ENCODE measurements around the gene TMEM204. TPM values are rescaled to one million over a fixed set of nuclear protein-coding genes. Genes with fewer than 3 reads are reported as not detected.

Gene TMEM204
- total RNA-seq, result 3.7 TPM

DNA sequence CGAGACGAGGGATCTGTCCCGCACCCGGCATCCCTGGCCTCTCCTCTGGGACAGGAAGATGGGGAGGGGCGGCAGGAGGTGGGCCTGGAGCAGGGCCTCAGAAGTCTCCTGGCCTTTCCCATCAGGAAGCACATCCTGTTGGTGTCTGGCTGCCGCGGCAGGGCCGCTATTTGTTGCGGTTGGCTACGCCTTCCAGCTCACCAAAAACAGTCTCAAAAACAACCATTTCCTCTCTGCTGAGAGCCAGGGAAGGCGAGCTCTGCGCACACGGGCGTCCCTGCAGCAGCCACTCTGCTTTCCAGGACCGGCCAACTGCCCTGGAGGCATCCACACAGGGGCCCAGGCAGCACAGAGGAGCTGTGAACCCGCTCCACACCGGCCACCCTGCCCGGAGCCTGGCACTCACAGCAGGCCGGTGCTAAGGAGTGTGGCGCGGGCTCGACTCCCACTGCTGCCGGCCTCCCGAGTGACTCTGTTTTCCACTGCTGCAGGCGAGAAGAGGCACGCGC is at the start of gene TMEM204:
Gene TMEM204 (plus strand): TSS at position 224 of the 509 bp plus-strand sequence. CDS start 610 bp downstream, outside the sequence.
- FAIRE-seq, result no peak
- DNase-seq (ENCODE audit: low spot score in 2 of 2), result no peak

DNA sequence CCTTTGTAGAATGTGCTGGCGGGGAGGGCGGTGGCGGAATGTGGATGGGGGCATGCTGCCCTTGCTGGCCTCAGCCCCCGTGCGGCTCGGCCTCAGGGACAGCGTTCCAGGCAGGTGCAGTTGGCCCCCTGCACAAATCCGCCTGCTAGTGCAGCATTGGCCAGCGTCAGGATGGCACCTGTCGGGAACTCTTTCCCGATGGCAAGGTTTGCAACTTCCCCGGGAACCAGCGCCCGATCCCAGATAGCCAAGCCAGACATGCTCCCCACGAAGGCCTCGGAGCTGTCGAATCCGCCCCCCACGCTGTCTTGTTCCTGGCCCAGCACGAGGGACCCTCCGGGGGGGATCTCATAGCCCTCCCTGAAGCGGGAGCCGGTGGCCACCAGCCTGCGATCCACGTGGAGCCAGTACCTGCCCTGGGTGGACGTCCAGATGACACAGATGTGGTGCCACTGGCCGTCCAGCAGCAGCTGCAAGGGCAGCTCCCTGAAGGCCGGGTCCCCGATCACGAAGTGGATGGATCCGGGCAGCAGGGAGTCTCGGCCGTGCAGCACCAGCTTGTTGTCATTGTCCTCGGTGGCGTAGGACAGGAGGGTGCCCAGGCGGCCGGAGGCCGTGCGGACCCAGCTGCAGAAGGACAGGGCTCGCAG is 47.5 kb upstream of the TMEM204 start:
- DNase-seq (ENCODE audit: low spot score in 2 of 2) (no peak), FAIRE-seq (no peak)

DNA sequence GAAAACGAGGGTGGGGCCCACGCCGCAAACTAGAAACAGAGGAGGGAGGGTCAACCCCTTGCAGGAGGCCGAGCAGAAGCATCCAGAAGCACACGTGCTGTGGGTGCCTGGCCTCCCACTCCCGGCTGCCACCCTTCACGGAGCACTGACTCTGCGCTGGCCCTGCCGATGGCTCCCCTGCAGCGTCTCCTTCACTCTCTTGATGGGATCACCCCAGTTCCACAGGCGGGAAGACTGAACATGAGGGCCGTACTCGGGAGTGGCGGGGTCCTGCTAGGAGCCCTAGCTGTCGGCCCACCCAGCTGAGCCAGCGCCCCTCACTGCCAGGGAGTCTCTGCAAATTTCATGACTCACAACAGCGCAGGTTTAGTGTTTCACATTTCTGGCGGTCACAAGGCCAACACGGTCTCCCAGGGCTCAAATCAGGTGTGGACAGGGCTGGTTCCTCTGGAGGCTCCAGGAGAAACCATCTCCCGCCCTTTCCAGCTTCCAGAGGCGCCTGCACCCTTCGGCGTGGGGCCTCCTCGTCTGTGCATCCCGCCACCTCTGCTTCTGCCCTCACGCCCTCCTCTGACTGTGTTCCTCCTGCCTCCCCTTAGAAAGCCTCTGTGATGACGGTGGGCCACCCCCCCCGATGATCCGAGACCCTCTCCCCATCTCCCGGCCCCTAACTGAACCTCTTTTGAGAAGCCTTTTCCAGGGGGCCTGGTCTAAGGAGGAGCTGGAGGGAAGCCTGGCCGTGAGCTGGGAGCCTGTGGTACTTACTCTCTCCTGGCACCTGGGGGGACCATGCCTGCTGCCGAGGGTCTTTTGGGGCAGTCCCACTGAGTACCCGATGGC is 46.7 kb upstream of the TMEM204 start:
- DNase-seq (ENCODE audit: low spot score in 2 of 2), result no peak
- FAIRE-seq, result no peak

DNA sequence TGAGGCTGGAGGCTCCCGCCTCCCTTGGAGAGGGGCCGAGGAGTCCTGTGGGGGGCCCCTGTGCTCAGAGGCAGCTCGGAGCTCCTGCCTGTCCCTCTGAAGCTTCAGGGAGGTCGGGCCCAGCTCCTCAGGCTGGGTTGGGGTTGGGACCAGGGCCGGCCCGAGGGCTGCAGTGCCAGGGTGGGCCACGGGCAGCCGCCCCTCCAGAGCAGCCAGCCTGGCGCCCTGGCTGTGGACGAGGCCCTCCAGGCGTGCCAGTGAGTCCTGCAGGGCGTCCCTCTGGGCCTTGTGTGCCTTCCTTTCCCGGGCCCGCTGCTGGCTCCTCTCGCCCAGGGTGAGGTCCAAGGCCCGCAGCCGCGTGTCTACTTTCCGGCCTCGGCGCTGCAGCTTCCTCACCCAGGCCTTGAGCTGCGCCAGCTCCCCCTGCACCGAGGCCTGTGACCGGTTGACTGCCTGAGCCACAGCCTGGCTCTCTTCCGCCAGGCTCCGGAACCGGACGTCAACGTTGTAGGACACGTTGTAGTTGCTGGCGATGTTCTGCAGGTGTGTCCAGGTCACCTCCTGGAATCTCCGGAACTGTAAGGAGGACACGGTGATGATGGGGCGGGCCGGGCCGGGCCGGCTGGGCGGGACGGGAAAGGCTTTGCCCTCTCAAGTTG is 45.9 kb upstream of the TMEM204 start:
- FAIRE-seq (no peak), DNase-seq (ENCODE audit: low spot score in 2 of 2) (no peak)

DNA sequence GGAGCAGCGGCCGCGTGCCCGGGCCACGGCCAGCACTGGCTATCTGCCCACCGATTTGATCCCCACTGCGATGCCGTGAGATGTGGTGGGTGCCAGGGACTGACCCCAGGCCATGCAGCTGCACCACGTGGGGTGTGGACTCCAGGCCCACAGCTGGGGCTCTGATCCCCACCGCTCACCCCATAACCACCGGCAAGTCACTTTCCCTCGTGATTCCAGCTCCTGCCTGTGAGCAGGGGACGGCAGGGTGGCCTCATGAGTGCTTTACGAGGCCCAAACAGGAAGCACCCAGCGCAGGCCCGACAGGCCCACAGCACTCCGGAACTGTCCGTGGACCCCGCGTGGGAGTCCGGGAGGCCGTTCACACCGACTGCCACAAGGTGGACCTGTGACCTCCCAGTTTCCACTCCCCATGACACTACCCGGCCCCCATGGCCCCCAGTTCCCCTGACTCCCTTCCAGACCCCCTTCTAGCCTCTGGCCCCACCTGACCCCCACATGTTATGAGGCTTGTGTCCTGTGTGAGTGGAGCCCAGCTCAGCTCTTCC is 45.3 kb upstream of the TMEM204 start:
- FAIRE-seq, result no peak
- no peak for DNase-seq (ENCODE audit: low spot score in 2 of 2)

DNA sequence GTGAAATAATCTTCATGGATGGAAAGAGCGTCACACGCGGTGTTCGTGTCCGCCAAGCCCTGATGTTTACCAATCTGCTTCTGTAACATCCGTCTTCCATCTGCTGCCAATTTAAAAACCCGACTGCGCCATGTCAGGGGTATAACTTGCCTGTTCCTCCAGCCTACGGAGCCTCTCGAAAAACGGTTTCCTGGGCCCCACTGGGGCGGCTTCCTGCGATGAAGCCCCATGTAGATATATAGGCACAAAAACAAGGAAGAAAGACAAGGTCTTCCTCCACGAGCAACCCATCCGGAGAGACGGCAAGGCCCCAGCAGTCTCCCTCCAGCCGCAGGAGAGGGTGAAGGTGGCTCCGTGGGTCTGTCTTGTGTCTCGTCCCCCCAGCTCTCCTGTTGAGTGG is 44.8 kb upstream of the TMEM204 start, which contains the start of gene PTX4:
Gene PTX4 (minus strand): TSS at position 326 of the 400 bp plus-strand sequence. CDS start 35 bp downstream, at position 291.
- FAIRE-seq (no peak), DNase-seq (ENCODE audit: low spot score in 2 of 2) (no peak)

DNA sequence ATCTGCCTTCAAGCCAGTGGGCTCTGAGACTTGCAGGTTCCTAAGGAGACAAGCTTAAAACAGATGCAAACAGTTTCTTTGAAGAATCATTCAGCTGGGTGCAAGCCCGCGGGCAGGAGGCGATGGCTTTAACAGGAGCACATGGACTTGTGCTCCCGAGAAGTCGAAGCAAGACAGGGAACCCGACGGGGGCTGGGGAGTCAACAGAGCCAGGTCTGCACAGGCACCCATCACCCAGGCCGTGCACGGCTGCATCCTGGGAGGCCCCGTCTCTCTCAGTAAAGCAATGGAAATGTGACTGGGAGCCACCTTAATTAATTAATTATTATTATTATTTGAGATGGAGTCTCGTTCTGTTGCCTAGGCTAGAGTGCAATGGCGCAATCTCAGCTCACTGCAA is 44.4 kb upstream of the TMEM204 start:
- FAIRE-seq, result no peak
- DNase-seq (ENCODE audit: low spot score in 2 of 2), result no peak

DNA sequence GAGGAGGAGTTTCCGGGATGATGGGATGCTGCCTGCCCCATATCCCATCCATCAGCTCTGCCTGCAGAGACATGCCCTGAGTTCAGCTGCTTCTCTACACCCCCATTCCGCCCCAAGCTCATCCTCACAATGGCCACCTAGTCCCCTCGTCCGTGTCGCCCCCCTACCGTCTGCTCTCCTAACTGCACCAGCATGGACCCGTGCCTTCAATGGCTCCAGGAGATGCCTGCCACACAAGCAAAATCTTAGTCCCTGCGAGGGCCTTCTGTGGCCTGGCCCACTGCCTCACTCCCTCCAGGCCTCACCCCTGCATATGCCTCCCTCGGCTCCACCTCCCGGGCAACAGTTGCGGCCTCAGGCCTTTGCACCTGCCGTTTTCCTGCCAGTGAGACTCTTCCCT is 42.1 kb upstream of the TMEM204 start:
- FAIRE-seq, result no peak

DNA sequence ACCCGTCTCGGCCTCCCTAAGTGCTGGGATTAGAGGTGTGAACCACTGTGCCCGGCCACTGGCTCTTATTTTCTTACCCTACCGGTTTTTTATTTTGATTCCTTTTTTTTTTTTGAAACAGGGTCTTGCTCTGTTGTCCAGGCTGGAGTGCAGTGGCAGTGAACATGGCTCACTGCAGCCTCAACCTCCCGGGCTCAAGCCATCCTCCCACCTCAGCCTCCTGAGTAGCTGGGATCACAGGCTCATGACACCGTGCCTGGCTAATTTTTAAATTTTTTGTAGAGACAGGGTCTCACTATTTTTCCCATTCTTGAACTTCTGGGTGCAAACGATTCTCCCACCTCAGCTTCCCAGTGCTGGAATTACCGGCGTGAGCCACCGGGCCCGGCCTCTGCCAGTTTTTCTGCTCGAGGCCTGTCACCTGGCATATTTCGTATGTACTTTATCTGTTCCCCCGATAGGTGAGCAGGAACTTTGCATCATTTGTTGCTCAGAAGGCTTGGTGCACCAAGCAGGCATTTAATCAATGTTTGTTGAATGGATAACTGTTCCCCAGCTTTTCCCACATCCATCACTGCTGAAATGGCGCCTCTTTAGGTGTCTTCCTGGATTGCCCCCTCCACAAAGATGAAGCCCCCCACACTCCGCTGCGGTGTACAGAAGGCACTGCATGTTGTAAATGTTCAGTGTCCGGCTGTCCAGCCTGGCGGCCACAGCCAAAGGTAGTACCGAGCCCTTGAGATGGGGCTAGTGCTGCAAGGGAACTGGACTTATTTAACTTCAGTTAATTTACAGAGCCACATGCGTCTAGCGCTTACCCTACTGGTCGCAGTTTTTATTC is 41.2 kb upstream of the TMEM204 start:
- DNase-seq (ENCODE audit: low spot score in 2 of 2), result no peak
- FAIRE-seq, result no peak

More for the DNA sequence above, 42.1 kb upstream of the TMEM204 start:
- no peak for DNase-seq (ENCODE audit: low spot score in 2 of 2)

DNA sequence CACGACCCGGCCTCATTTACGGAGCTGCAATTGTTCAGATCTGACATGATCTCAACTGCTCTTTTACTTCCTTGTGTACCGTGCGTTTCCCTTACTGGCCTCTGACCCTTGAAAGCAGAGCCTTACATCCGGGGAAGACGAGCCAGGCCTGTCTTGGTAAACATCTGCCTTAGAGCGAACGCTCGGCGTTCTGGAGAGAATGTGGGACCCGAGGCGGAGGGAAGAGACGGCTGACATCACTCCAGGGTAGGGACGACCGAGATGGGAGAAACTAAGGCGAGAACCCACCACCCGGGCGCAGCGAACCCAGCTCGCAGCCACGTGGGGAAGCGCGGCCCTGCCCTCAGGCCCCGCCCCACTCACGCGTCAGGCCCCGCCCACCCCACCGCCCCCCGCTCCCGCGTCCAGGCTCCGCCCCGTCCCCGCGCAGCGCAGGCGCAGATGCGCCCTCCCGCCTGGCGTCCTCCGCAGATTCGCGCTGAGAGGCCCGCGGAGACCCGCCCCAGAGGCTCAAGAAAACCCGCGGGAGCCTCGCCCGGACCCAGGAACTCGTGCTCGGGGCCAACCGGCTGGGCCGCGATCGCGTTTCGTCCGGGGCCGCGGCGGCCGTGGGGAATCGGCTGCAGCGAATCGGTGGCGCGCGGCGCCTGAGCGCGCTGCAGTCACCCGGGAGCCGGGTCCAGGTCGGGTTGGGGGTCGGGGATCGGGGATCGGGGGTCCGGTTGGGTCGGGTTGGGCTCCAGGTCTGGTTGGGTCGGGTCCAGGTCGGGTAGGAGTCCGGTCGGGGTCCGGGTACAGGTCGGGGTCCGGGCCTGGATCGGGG is 40.3 kb upstream of the TMEM204 start, which contains the start of gene TELO2:
Gene TELO2 (plus strand): TSS at position 438 of the 823 bp plus-strand sequence. CDS start 922 bp downstream, outside the sequence.
- peak; percentile 99 to 100 for DNase-seq (ENCODE audit: low spot score in 2 of 2)
- FAIRE-seq, result no peak

DNA sequence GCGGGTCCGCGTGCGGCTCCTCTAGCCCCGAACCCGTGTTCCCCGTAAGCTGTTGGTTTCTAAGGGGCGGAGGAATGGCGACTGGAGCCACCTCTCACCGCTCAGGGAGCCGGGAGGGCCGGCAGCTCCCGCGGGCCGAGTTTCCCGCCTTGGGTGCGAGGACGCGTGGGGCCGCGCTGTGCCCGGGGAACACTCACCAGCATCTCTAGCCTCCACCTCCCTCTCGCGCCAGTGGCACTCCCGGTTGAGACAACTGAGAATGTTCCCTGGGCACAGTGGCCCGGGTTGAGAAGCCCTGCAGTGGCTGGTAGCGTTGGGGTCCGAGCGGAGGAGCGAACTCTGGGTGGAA is 39.7 kb upstream of the TMEM204 start:
- DNase-seq (ENCODE audit: low spot score in 2 of 2) (no peak), FAIRE-seq (no peak)

DNA sequence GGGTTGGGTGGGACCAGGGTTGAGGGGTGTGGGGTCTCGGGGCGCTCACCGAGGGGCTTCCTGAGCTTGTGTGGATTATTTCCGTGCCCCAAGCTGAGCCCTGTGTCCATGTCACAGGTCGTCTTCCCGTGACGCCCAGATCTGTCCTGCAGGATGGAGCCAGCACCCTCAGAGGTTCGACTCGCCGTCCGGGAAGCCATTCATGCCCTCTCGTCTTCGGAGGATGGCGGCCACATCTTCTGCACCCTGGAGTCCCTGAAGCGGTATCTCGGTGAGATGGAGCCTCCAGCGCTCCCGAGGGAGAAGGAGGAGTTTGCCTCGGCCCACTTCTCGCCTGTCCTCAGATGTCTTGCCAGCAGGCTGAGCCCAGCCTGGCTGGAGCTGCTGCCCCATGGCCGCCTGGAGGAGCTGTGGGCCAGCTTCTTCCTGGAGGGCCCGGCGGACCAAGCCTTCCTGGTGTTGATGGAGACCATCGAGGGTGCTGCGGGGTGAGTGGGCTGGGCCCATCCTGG is 39.3 kb upstream of the TMEM204 start:
- FAIRE-seq (no peak), DNase-seq (ENCODE audit: low spot score in 2 of 2) (peak in 1 of 2 donors; percentile 65)

DNA sequence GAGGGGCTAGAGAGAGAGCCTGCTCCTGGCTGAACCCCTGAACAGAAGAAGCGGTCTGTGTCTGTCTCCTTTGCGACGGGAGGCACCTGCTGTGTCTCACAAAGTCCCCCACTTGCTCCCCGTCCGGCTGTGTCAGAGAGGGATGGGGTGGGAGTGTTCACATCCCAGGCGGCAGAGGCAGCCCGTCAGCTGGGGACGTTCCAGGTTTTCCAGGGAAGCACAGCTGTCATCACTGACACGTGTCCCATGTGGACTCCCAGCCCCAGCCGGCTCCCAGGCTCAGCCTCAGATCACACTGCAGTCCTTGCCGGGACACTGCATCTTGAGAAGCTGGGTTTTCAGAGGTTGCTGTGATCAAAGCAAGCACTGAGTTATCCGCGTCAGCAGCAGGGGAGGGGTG is 38.8 kb upstream of the TMEM204 start:
- DNase-seq (ENCODE audit: low spot score in 2 of 2) (no peak), FAIRE-seq (no peak)

DNA sequence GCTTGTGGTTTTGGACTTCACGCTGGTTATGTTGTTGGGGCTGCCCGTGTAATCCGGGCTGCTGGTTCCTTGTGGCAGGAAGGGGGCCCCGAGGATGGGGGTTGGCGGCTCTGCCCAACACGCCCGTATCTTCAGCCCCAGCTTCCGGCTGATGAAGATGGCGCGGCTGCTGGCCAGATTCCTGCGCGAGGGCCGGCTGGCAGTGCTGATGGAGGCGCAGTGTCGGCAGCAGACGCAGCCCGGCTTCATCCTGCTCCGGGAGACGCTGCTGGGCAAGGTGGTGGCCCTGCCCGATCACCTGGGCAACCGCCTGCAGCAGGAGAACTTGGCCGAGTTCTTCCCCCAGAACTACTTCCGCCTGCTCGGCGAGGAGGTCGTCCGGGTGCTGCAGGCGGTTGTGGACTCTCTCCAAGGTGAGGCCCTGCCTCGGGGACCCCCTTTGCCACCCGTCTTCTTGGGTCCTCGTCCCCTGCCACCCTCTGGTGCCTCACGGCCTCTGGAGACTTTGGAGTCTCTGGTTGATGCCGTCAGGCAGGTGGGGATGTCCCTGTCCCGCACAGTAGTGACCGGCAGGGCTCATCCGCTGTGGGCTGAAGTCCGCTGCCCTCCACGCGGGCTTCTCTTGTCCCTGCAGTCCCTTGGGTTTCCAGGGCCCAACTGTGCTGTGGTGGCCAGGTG is 38.1 kb upstream of the TMEM204 start:
- no peak for FAIRE-seq

DNA sequence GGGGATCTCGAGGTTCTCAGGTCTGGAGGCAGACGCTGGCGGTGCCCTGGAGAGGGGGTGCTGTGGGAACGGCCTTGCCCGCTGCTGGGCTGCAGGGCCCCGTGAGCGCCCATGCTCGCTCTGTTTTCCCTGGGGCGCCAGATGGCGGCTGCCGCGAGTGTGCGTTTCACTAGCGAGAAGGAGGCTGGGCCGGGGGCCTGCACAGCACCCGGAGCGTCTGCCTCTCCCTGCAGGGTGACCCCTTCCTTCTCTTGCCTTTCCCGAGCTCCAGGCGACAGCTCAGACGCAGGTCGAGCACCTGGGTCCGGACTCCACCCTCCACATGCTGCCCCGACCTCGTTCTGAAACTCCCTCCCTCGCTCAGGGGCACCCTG is 37.6 kb upstream of the TMEM204 start:
- FAIRE-seq (no peak), DNase-seq (ENCODE audit: low spot score in 2 of 2) (no peak)

More for the DNA sequence above, 38.1 kb upstream of the TMEM204 start:
- DNase-seq (ENCODE audit: low spot score in 2 of 2), result no peak

DNA sequence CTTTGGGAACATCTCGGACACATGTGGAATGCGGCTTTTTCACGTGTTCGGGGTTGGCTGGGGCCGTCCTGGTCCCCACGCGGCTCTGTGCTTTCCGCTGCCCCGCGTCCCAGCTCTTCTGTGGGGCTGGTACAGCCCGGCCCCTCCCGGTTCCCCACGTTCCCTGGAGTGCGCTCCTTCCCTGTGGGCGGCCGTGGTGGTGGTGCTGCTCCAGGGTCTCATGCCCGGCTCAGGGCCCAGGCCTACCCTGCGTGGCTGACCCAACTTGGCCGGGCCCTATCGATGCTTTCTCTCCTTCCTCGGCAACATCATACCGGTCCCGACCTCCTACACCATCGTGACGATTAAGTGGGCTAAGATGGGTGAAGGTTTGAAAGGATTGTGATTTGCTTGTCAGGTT is 37.0 kb upstream of the TMEM204 start:
- DNase-seq (ENCODE audit: low spot score in 2 of 2), result no peak
- FAIRE-seq, result no peak

DNA sequence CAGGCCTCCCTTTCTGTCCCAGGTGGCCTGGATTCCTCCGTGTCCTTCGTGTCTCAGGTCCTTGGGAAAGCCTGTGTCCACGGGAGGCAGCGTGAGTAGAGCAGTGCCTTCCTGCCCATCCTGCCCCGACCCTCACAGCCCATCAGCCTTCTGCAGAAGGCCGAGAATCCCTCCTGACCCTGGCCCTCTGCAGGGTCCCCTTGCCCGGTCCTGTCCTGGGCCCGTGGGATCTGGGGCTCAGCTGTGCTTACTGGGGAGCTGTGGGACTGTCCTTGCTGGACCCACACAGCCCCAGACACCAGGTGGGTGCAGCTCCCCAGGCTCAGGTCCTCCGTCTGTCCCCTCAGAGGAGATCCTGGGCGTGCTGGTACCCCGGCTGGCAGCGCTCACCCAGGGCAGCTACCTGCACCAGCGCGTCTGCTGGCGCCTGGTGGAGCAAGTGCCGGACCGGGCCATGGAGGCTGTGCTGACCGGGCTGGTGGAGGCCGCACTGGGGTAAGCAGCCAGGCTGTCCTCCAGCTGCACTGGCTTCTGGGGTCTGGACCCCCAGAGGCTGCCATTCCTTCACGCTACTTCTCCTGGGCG is 36.4 kb upstream of the TMEM204 start:
- DNase-seq (ENCODE audit: low spot score in 2 of 2) (no peak), FAIRE-seq (no peak)

Measured in frontal cortex (tissue), 4 donors.